Measurements from ENCODE around the gene VWA8.
"Not testable (repeated sequence)": the region's sequence is repeated elsewhere in the genome, so short reads cannot be mapped to it uniquely, and the experiment has no call there.

The VWA8 gene

GRCh38 chr13:41934994-41935393 is 25.9 kb downstream of the VWA8 start:
- no peak for DNase-seq (ENCODE audit: extremely low read depth, low read depth)
- TF ChIP-seq, protein P1, sequence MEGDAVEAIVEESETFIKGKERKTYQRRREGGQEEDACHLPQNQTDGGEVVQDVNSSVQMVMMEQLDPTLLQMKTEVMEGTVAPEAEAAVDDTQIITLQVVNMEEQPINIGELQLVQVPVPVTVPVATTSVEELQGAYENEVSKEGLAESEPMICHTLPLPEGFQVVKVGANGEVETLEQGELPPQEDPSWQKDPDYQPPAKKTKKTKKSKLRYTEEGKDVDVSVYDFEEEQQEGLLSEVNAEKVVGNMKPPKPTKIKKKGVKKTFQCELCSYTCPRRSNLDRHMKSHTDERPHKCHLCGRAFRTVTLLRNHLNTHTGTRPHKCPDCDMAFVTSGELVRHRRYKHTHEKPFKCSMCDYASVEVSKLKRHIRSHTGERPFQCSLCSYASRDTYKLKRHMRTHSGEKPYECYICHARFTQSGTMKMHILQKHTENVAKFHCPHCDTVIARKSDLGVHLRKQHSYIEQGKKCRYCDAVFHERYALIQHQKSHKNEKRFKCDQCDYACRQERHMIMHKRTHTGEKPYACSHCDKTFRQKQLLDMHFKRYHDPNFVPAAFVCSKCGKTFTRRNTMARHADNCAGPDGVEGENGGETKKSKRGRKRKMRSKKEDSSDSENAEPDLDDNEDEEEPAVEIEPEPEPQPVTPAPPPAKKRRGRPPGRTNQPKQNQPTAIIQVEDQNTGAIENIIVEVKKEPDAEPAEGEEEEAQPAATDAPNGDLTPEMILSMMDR (IDR thresholded peaks at IDR 0.05; ENCODE audit: low read depth, low read length, missing control alignments), result no peak
- H3K4me3 ChIP-seq (replicated peaks; ENCODE audit: low read depth, low read length), result no peak overlapping the region

DNA sequence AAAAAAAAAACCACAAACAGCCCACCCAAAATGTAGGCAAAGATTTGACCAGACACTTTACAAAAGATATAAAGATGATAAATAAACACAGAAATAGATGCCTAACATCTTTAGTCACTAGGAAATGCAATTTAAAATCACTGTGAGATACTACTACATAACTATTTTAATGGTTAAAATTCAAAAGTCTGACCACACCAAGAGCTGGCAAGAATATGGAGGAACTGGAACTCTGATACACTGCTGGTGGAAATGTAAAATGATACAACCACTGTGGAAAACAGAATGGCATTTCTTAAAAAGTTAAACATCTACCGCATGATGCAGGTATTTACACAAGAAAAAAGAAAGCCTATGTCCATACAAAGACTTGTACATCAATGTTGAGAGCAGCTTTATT is 26.8 kb downstream of the VWA8 start:
- TF ChIP-seq, protein P1 (IDR thresholded peaks at IDR 0.05; ENCODE audit: low read depth, low read length, missing control alignments), result no peak
- H3K4me3 ChIP-seq (replicated peaks; ENCODE audit: low read depth, low read length), result no peak overlapping the region
- DNase-seq (ENCODE audit: extremely low read depth, low read depth), result no peak

DNA sequence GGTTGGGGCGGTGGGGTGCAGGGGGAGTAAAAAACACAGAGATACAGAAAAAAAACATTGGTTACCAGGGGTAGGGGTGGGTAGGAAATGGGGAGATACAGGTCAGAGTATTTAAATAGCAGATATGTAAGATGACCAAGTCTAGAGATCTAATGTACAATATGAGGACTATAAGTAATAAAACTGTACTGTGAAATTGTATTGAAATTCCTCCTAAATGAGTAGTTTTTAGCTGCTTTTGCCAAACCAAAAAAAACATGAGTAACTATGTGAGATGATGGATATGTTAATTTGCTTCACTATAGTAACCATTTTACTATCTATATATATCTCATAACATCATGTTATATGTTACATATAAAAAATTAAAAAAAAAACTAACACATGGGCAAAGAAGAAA is 29.6 kb downstream of the VWA8 start:
- no peak for DNase-seq (ENCODE audit: extremely low read depth, low read depth)
- no peak overlapping the region for H3K4me3 ChIP-seq (replicated peaks; ENCODE audit: low read depth, low read length)
- TF ChIP-seq, protein P1 (IDR thresholded peaks at IDR 0.05; ENCODE audit: low read depth, low read length, missing control alignments), result no peak

DNA sequence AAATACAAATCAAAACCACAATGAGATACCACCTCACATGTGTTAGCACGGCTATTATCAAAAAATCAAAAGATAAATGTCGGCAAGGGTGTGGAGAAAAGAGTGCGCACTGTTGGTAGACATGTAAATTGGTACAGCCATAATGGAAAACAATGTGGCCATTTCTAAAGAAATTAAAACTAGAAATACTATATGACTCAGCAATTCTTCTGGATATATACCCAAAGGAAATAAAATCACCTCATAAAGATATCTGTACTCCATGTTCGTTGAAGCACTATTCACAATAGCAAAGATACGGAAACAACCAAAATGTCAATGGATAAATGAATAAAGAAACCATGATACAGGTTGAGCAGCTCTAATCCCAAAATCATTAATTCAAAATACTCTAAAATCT is 30.8 kb downstream of the VWA8 start:
- TF ChIP-seq, protein P1 (IDR thresholded peaks at IDR 0.05; ENCODE audit: low read depth, low read length, missing control alignments), result no peak
- DNase-seq (ENCODE audit: extremely low read depth, low read depth), result no peak
- H3K4me3 ChIP-seq (replicated peaks; ENCODE audit: low read depth, low read length), result no peak overlapping the region

GRCh38 chr13:41928323-41928722 is 32.6 kb downstream of the VWA8 start:
- TF ChIP-seq, protein P1 (IDR thresholded peaks at IDR 0.05; ENCODE audit: low read depth, low read length, missing control alignments), result no peak
- no peak overlapping the region for H3K4me3 ChIP-seq (replicated peaks; ENCODE audit: low read depth, low read length)
- DNase-seq (ENCODE audit: extremely low read depth, low read depth), result no peak

GRCh38 chr13:41925014-41925413 is 35.9 kb downstream of the VWA8 start:
- TF ChIP-seq, protein P1 (IDR thresholded peaks at IDR 0.05; ENCODE audit: low read depth, low read length, missing control alignments), result no peak
- no peak overlapping the region for H3K4me3 ChIP-seq (replicated peaks; ENCODE audit: low read depth, low read length)
- DNase-seq (ENCODE audit: extremely low read depth, low read depth), result no peak

DNA sequence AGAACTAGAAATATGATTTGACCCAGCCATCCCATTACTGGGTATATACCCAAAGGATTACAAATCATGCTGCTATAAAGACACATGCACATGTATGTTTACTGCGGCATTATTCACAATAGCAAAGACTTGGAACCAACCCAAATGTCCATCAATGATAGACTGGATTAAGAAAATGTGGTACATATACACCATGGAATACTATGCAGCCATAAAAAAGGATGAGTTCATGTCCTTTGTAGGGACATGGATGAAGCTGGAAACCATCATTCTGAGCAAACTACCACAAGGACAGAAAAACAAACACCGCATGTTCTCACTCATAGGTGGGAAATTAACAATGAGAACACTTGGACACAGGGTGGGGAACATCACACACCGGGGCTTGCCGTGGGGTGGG is 38.0 kb downstream of the VWA8 start:
- DNase-seq (ENCODE audit: extremely low read depth, low read depth); H3K4me3 ChIP-seq (replicated peaks; ENCODE audit: low read depth, low read length): not testable (repeated sequence)

Measured in HFF-Myc (cell line).